ENCODE measurements around the gene ERGIC1. TPM values are rescaled to one million over a fixed set of nuclear protein-coding genes. Genes with fewer than 3 reads are reported as not detected.

Gene ERGIC1
- polyA plus RNA-seq, 1 donor from 2014 or later = 59.1 TPM

DNA sequence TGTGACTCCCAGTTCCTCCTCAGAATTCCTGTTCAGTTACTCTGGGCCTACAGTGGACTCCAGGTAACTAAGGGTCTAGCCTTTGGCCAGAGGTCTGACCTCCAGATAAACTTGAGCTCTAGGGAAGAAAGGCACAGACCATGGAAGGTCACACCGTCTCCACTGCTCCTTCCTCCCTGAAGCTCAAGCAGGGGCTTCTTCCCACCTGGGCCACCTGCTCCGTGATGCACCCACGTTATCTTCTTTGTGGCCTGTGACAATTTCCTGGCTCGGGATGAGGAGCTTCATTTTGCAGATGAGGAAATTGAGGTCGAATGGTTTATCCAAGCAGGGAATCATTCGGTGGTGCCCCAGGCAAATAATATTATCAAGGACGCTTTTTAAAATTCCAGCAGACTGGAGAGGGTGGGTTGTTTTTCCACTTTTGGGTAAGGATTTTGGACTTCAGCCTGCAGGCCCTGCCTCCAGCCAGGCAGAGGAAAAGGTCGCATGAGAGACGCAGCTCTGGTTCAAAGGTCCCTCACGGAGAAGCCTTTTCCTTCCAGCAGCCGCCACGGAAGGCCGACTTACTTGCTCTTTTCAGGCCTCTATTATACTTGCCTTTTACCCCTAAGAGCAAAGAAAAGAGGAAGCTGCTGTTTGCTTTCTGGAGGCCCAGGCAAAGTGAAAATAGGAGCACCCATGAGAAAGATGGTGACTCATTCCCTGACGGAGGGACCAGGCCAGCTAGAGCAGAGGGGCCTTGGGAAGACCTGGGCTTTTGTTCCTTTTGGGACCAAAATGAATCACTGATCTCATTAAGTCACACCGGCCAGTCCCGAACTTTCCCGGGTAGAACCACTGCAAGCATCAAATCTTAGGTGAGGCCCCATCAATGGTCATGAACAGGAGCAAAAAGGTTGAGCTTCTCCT is 40.2 kb upstream of the ERGIC1 start:
- no peaks in the 10 kb centered on the region for H4K20me1 ChIP-seq (ENCODE audit: insufficient read depth)
- no peaks in the 10 kb centered on the region for H3K9me3 ChIP-seq (ENCODE audit: low read length)
- H3K9ac ChIP-seq (ENCODE audit: low read length) = no peak overlapping the region
- H3K36me3 ChIP-seq (ENCODE audit: insufficient read depth, low read length) = no peaks in the 10 kb centered on the region
- H3K27ac ChIP-seq (ENCODE audit: low read length) = no peak overlapping the region
- H3K9me2 ChIP-seq (ENCODE audit: insufficient read depth, low read length) = no peaks in the 10 kb centered on the region
- H2AFZ ChIP-seq (ENCODE audit: low read depth, low read length) = no peak overlapping the region
- H3K27me3 ChIP-seq (ENCODE audit: insufficient read depth, low read depth, low read length) = no peaks in the 10 kb centered on the region
- H3K79me2 ChIP-seq (replicated peaks; ENCODE audit: insufficient read depth, low read length) = no peaks in the 10 kb centered on the region
- no peak overlapping the region for H3K4me2 ChIP-seq (ENCODE audit: low read length)
- no peaks in the 10 kb centered on the region for H3F3A ChIP-seq (ENCODE audit: insufficient read depth, low read length, poor library complexity, severe bottlenecking)
- no peak overlapping the region for H3K4me3 ChIP-seq (ENCODE audit: low read length)
- no peak for TF ChIP-seq SMC3 (conservative IDR thresholded peaks at IDR 0.05; ENCODE audit: poor library complexity)
- no peak for TF ChIP-seq RAD21 (conservative IDR thresholded peaks at IDR 0.05)
- TF ChIP-seq POLR2AphosphoS5 (IDR thresholded peaks at IDR 0.05) = no peak
- TF ChIP-seq, protein P1, sequence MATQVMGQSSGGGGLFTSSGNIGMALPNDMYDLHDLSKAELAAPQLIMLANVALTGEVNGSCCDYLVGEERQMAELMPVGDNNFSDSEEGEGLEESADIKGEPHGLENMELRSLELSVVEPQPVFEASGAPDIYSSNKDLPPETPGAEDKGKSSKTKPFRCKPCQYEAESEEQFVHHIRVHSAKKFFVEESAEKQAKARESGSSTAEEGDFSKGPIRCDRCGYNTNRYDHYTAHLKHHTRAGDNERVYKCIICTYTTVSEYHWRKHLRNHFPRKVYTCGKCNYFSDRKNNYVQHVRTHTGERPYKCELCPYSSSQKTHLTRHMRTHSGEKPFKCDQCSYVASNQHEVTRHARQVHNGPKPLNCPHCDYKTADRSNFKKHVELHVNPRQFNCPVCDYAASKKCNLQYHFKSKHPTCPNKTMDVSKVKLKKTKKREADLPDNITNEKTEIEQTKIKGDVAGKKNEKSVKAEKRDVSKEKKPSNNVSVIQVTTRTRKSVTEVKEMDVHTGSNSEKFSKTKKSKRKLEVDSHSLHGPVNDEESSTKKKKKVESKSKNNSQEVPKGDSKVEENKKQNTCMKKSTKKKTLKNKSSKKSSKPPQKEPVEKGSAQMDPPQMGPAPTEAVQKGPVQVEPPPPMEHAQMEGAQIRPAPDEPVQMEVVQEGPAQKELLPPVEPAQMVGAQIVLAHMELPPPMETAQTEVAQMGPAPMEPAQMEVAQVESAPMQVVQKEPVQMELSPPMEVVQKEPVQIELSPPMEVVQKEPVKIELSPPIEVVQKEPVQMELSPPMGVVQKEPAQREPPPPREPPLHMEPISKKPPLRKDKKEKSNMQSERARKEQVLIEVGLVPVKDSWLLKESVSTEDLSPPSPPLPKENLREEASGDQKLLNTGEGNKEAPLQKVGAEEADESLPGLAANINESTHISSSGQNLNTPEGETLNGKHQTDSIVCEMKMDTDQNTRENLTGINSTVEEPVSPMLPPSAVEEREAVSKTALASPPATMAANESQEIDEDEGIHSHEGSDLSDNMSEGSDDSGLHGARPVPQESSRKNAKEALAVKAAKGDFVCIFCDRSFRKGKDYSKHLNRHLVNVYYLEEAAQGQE (IDR thresholded peaks at IDR 0.05; ENCODE audit: borderline replicate concordance) = no peak
- TF ChIP-seq EP300 (conservative IDR thresholded peaks at IDR 0.05; ENCODE audit: poor library complexity, severe bottlenecking) = no peak
- TF ChIP-seq MXI1 (conservative IDR thresholded peaks at IDR 0.05; ENCODE audit: poor library complexity, severe bottlenecking) = no peak
- TF ChIP-seq, protein P2, sequence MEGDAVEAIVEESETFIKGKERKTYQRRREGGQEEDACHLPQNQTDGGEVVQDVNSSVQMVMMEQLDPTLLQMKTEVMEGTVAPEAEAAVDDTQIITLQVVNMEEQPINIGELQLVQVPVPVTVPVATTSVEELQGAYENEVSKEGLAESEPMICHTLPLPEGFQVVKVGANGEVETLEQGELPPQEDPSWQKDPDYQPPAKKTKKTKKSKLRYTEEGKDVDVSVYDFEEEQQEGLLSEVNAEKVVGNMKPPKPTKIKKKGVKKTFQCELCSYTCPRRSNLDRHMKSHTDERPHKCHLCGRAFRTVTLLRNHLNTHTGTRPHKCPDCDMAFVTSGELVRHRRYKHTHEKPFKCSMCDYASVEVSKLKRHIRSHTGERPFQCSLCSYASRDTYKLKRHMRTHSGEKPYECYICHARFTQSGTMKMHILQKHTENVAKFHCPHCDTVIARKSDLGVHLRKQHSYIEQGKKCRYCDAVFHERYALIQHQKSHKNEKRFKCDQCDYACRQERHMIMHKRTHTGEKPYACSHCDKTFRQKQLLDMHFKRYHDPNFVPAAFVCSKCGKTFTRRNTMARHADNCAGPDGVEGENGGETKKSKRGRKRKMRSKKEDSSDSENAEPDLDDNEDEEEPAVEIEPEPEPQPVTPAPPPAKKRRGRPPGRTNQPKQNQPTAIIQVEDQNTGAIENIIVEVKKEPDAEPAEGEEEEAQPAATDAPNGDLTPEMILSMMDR (IDR thresholded peaks at IDR 0.05; ENCODE audit: poor library complexity, severe bottlenecking) = no peak
- no peak for TF ChIP-seq EZH2 (IDR thresholded peaks at IDR 0.05; ENCODE audit: borderline replicate concordance, insufficient read depth, low read length, poor library complexity, severe bottlenecking)
- TF ChIP-seq TAF1 (IDR thresholded peaks at IDR 0.05; ENCODE audit: low read depth) = no peak

DNA sequence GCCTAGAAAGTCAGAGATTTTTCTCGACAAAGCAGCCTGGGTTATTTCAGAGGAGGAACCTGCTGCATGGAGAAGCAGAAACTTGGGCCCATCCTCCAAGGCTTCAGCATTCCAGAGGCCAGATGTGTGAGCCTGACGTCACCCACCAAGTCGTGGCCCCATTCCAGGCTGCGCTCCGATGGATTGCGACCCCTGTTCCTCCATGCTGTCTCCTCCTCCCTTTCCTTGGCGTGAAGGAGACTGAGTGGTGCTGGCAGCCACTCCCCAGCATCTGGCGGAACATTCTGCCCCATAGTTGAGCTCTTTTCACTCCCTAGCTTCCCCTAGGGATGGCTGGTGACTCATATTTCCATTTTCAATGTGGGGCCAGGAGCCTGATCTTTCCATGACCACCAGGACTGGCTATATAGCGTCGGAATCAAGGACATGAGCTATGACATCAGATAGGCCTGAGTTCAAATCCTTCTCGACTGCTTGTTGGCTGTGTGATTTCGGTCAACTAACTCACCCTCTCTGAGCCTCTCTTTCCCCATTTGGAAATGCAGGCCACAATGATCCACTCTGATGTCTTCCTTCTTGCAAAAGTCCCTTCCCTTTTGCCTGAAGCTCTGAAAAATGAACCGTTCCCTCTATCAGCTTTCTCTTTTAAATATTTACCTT is 38.6 kb upstream of the ERGIC1 start:
- Histone ChIP-seq H3K4me2 (ENCODE audit: low read length) (no peak overlapping the region), H3K9me2 (ENCODE audit: insufficient read depth, low read length) (no peaks in the 10 kb centered on the region), H3K27ac (ENCODE audit: low read length) (no peak overlapping the region), H3K9me3 (ENCODE audit: low read length) (no peaks in the 10 kb centered on the region), H4K20me1 (ENCODE audit: insufficient read depth) (no peaks in the 10 kb centered on the region), H3K4me3 (ENCODE audit: low read length) (no peak overlapping the region), H3K36me3 (ENCODE audit: insufficient read depth, low read length) (no peaks in the 10 kb centered on the region), H2AFZ (ENCODE audit: low read depth, low read length) (no peak overlapping the region), H3K27me3 (ENCODE audit: insufficient read depth, low read depth, low read length) (no peaks in the 10 kb centered on the region), H3F3A (ENCODE audit: insufficient read depth, low read length, poor library complexity, severe bottlenecking) (no peaks in the 10 kb centered on the region), H3K9ac (ENCODE audit: low read length) (no peak overlapping the region), H3K79me2 (replicated peaks; ENCODE audit: insufficient read depth, low read length) (no peaks in the 10 kb centered on the region)
- TF ChIP-seq MXI1 (conservative IDR thresholded peaks at IDR 0.05; ENCODE audit: poor library complexity, severe bottlenecking) (no peak), RAD21 (conservative IDR thresholded peaks at IDR 0.05) (no peak), TAF1 (IDR thresholded peaks at IDR 0.05; ENCODE audit: low read depth) (no peak), EP300 (conservative IDR thresholded peaks at IDR 0.05; ENCODE audit: poor library complexity, severe bottlenecking) (no peak), EZH2 (IDR thresholded peaks at IDR 0.05; ENCODE audit: borderline replicate concordance, insufficient read depth, low read length, poor library complexity, severe bottlenecking) (no peak), SMC3 (conservative IDR thresholded peaks at IDR 0.05; ENCODE audit: poor library complexity) (no peak), POLR2AphosphoS5 (IDR thresholded peaks at IDR 0.05) (no peak)
- TF ChIP-seq, protein P2 (IDR thresholded peaks at IDR 0.05; ENCODE audit: poor library complexity, severe bottlenecking) = no peak
- TF ChIP-seq, protein P1 (IDR thresholded peaks at IDR 0.05; ENCODE audit: borderline replicate concordance) = no peak
